ENCODE measurements around the gene HOXC9.
"Not testable (repeated sequence)": the region's sequence is repeated elsewhere in the genome, so short reads cannot be mapped to it uniquely, and the experiment has no call there.

DNA sequence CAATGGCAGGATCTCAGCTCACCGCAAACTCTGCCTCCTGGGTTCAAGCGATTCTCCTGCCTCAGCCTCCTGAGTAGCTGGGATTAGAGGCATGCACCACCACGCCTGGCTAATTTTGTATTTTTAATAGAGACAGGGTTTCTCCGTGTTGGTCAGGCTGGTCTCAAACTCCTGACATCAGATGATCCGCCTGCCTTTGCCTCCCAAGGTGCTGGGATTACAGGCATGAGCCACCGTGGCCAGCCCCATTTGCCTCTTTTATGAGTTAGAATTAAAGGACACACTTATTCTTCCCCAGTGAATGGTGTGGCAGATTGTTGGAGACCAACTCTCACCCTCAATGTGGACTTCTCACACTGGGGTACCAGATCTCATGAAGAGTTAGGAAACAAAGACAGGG lies 42.1 kb downstream of the HOXC9 start:
- TF ChIP-seq, protein P1, sequence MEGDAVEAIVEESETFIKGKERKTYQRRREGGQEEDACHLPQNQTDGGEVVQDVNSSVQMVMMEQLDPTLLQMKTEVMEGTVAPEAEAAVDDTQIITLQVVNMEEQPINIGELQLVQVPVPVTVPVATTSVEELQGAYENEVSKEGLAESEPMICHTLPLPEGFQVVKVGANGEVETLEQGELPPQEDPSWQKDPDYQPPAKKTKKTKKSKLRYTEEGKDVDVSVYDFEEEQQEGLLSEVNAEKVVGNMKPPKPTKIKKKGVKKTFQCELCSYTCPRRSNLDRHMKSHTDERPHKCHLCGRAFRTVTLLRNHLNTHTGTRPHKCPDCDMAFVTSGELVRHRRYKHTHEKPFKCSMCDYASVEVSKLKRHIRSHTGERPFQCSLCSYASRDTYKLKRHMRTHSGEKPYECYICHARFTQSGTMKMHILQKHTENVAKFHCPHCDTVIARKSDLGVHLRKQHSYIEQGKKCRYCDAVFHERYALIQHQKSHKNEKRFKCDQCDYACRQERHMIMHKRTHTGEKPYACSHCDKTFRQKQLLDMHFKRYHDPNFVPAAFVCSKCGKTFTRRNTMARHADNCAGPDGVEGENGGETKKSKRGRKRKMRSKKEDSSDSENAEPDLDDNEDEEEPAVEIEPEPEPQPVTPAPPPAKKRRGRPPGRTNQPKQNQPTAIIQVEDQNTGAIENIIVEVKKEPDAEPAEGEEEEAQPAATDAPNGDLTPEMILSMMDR (tag by site-specific recombination; IDR thresholded peaks at IDR 0.05): not testable (repeated sequence)
- TF ChIP-seq ZNF596 (tag by site-specific recombination; IDR thresholded peaks at IDR 0.05); ZNF302 (tag by site-specific recombination; IDR thresholded peaks at IDR 0.05; ENCODE audit: low read depth); YY1 (tag by site-specific recombination; IDR thresholded peaks at IDR 0.05); ZNF274 (IDR thresholded peaks at IDR 0.05; ENCODE audit: low read length); ZNF274 (tag by site-specific recombination; IDR thresholded peaks at IDR 0.05; ENCODE audit: borderline replicate concordance): not testable (repeated sequence)

All from HEK293 (cell line).